Stomach (tissue), 9 donors: Measurements from ENCODE around the gene ATG7. TPM values are rescaled to one million over a fixed set of nuclear protein-coding genes. Genes with fewer than 3 reads are reported as not detected.

Source experiments
- DNase-seq, 2 donors: peaks; one replicate each; pipeline versions ENCODE4 v3.0.0 to v3.0.0-alpha.2; 2013 to 2019
- H3K27ac ChIP-seq, 5 donors: fragments of 200-600 bp in 4 of 5; sonication (generic) in 4 of 5; one replicate each; pipeline ENCODE4 v1.5.1; 2013 to 2019; ENCODE audit warnings: mild to moderate bottlenecking in 1 of 5, moderate library complexity in 1 of 5
- H3K27me3 ChIP-seq, 3 donors: fragments of 200-600 bp; sonication (generic); one replicate each; pipeline ENCODE4 v1.5.1; 2017 to 2019; ENCODE audit warnings: mixed run types in 1 of 3
- H3K36me3 ChIP-seq, 4 donors: fragments of 200-600 bp; sonication (generic); 1 replicate in 3 of 4; 2 replicates in 1 of 4; pipeline ENCODE4 v1.5.1; 2016 to 2019
- H3K4me1 ChIP-seq, 4 donors: fragments of 200-600 bp; sonication (generic); one replicate each; pipeline ENCODE4 v1.5.1; 2016 to 2019
- H3K4me3 ChIP-seq, 4 donors: fragments of 200-600 bp; sonication (generic) in 3 of 4; one replicate each; pipeline ENCODE4 v1.5.1; 2016 to 2019; ENCODE audit warnings: mild to moderate bottlenecking in 1 of 4
- H3K9me3 ChIP-seq, 4 donors: fragments of 200-600 bp; sonication (generic); one replicate each; pipeline ENCODE4 v1.5.1; 2016 to 2019
- CTCF ChIP-seq, 7 experiments: fragments of 450-650 bp in 4 of 7; fragments of 200-600 bp in 3 of 7; sonication (generic) in 3 of 7; IDR thresholded peaks; one replicate each; pipeline ENCODE4 v1.5.1; 2016 to 2019; ENCODE audit warnings: antibody characterized with exemption in 7 of 7, control low read depth in 2 of 7, mild to moderate bottlenecking in 1 of 7
- EP300 ChIP-seq: sonication (generic); formaldehyde crosslinking; IDR thresholded peaks from one replicate; pipeline ENCODE4 v1.6.1; 2017; ENCODE audit warnings: antibody characterized with exemption
- POLR2A ChIP-seq, 4 donors: fragments of 450-650 bp; IDR thresholded peaks; one replicate each; pipeline ENCODE4 v1.6.1; 2016; ENCODE audit warnings: antibody characterized with exemption in 4 of 4, control low read depth in 2 of 4, mild to moderate bottlenecking in 1 of 4, moderate library complexity in 1 of 4
- POLR2AphosphoS5 ChIP-seq, 3 donors: sonication (generic); formaldehyde crosslinking; IDR thresholded peaks; one replicate each; pipeline ENCODE4 v1.6.1; 2016; ENCODE audit warnings: antibody characterized with exemption in 3 of 3
- WGBS, 5 donors: extraction: QIAGEN DNeasy Blood & Tissue Kit in 3 of 5; methylation state at CpG; one replicate each; pipeline versions ENCODE4 v1.1.5 to v1.1.7; 2013 to 2018; 5-methylcytosine and 5-hydroxymethylcytosine counted together
- intact Hi-C: fragments of 100-400 bp; cut with DNase I; formaldehyde crosslinking; loops from one replicate; pipeline ENCODE4 v1.15.1; 2023; ENCODE audit warnings: low total_unique reads
- polyA plus RNA-seq, 3 donors: library from polyadenylated mRNA; stranded (reverse); fragments of 200-250 nt; gene quantifications; one replicate each; pipeline ENCODE4 v1.2.3, GENCODE V29; 2013
- total RNA-seq, 5 donors: library from RNA; depleted of rRNA; stranded (reverse); fragments of >200 nt; gene quantifications; one replicate each; pipeline versions ENCODE4 v1.1.0 to v1.2.3, GENCODE V29; 2014 to 2016
- donor health status: healthy with polysubstance abuse.
- donor health status: Bipolar disorder and iron deficiency.
- donor health status: healthy.

Gene ATG7
- total and polyA plus RNA-seq, 8 donors, result 6.8 to 167 (median 15.1) TPM

GRCh38 chr3:11245827-11246662 is 26.2 kb upstream of the ATG7 start:
- TF ChIP-seq EP300, result no peak
- TF ChIP-seq POLR2A (IDR thresholded peaks at IDR 0.05), result no peak
- no peak for TF ChIP-seq CTCF (IDR thresholded peaks at IDR 0.05)
- TF ChIP-seq POLR2AphosphoS5 (IDR thresholded peaks at IDR 0.05), result no peak
- H3K27ac ChIP-seq, result no peak overlapping the region
- intact Hi-C loops, result no loop called here
- no peaks in the 10 kb centered on the region for H3K36me3 ChIP-seq
- no peaks in the 10 kb centered on the region for H3K9me3 ChIP-seq
- no peaks in the 10 kb centered on the region for H3K4me1 ChIP-seq
- H3K27me3 ChIP-seq, result no peaks in the 10 kb centered on the region
- WGBS, 5 donors, result 79 to 88% (median 83%) methylated on average over 6 of the region's 6 CpGs
- DNase-seq, result no peak
- H3K4me3 ChIP-seq, result no peak overlapping the region

DNA sequence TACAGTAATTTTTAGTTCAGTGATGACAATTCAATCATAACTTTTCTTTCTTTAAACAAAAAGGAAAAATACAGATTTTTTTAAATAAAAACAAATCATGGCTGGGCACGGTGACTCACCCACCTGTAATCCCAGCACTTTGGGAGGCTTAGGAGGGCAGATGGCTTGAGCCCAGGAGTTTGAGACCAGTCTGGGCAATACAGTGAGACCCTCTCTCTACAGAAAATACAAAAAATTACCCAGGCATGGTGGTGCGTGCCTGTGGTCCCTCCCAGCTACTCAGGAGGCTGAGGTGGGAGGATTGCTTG is 25.6 kb upstream of the ATG7 start:
- intact Hi-C loops, result no loop called here
- Histone ChIP-seq H3K27me3 (no peaks in the 10 kb centered on the region), H3K36me3 (no peaks in the 10 kb centered on the region), H3K4me1 (peaks cover 0 to 6% (median 0%) of the 10 kb centered on the region in 4 donors), H3K27ac (no peak overlapping the region), H3K4me3 (no peak overlapping the region), H3K9me3 (no peaks in the 10 kb centered on the region)
- DNase-seq, result no peak
- TF ChIP-seq POLR2A (IDR thresholded peaks at IDR 0.05), result no peak
- TF ChIP-seq POLR2AphosphoS5 (IDR thresholded peaks at IDR 0.05), result no peak
- no peak for TF ChIP-seq EP300
- TF ChIP-seq CTCF (IDR thresholded peaks at IDR 0.05), result no peak
- WGBS, 5 donors, result 88 to 96% (median 94%) methylated on average over 2 of the region's 2 CpGs

DNA sequence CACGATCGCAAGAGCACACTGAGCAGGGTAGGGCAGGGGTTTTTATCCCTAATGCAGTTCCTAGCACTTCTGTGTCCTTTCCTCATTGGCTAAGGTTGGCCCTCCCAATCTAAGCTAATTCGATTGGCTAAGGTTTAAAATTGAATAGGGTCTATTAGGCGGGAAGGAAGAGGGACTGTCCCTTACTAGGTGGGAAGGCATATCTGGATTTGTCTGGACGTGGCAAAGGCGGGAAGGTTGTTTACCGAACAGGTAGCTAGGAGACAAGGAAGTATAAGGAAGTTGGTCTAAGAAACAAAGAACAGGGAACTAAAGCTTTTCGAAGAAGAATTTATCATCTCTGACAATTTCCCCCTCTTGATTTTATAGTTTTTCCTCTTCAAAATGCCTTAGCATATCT is 24.8 kb upstream of the ATG7 start:
- Histone ChIP-seq H3K9me3 (no peaks in the 10 kb centered on the region), H3K4me1 (peaks cover 0 to 8% (median 0%) of the 10 kb centered on the region in 4 donors), H3K27me3 (no peaks in the 10 kb centered on the region), H3K4me3 (no peak overlapping the region), H3K36me3 (no peaks in the 10 kb centered on the region), H3K27ac (no peak overlapping the region)
- TF ChIP-seq CTCF (IDR thresholded peaks at IDR 0.05), result no peak
- intact Hi-C loops, result no loop called here
- DNase-seq, result peak in 1 of 2 donors; percentile 63
- 49 to 55% (median 52%) methylated on average over 8 of the region's 8 CpGs for WGBS, 5 donors

- WGBS, 5 donors, result 87 to 94% (median 93%) methylated on average over 6 of the region's 6 CpGs
- no peak overlapping the region for H3K27ac ChIP-seq
- H3K4me1 ChIP-seq, result peaks cover 0 to 8% (median 0%) of the 10 kb centered on the region in 4 donors
- intact Hi-C loops, result no loop called here
- TF ChIP-seq EP300 (no peak), POLR2A (IDR thresholded peaks at IDR 0.05) (no peak), CTCF (IDR thresholded peaks at IDR 0.05) (no peak), POLR2AphosphoS5 (IDR thresholded peaks at IDR 0.05) (no peak)
- no peak overlapping the region for H3K4me3 ChIP-seq
- H3K27me3 ChIP-seq, result no peaks in the 10 kb centered on the region
- DNase-seq, result no peak
- H3K36me3 ChIP-seq, result no peaks in the 10 kb centered on the region
- H3K9me3 ChIP-seq, result no peaks in the 10 kb centered on the region
Measured at GRCh38 chr3:11248596-11248995, 23.6 kb upstream of the ATG7 start.
